ENCODE measurements around the gene ANTXRL. TPM values are rescaled to one million over a fixed set of nuclear protein-coding genes. Genes with fewer than 3 reads are reported as not detected.
"Not testable (repeated sequence)": the region's sequence is repeated elsewhere in the genome, so short reads cannot be mapped to it uniquely, and the experiment has no call there.

ANTXRL gene
- total RNA-seq, 1 donor: not detected

DNA sequence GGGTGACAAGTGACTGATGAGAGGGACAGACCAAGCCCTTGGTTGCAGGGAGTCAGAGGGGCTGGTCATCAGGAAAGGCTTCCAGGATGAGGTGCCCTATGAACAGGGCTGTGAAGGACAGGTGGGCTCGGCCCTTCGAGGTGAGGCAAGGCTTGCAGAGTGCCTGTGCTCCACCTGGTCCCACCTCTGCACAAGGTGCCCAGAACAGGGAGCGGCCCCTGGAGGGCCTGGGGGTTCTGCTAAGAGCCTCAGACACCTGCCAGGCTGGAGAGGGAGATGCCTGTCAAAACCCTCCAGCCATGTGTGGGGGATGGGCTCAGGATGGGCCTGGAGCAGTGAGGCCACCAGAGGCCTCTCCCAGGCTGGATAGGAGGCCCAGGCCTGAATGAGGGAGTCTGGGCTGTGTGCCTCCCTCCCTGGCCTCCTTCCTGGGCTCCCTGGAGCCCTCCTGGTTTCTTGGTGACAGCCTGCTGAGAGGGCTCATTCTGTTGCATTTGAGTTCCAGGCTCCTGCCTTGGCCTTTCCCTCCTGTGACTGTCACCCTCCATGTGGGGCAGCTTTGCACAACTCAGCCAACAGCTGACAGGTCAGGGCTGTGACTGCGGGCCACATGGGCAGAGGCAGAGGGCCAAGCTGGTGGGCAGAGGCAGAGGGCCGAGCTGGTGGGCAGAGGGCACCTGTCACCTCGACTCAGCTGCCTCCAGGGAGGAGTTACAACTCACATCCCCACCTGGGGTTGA is 21.1 kb upstream of the ANTXRL start:
- H3K9me3 ChIP-seq (ENCODE audit: low read depth, low read length); H3K27me3 ChIP-seq (ENCODE audit: insufficient read depth, low read length); H3K4me3 ChIP-seq (ENCODE audit: low read length): not testable (repeated sequence)
- peaks cover 24% of the 10 kb centered on the region for H3K4me1 ChIP-seq (ENCODE audit: insufficient read depth, low read length)

DNA sequence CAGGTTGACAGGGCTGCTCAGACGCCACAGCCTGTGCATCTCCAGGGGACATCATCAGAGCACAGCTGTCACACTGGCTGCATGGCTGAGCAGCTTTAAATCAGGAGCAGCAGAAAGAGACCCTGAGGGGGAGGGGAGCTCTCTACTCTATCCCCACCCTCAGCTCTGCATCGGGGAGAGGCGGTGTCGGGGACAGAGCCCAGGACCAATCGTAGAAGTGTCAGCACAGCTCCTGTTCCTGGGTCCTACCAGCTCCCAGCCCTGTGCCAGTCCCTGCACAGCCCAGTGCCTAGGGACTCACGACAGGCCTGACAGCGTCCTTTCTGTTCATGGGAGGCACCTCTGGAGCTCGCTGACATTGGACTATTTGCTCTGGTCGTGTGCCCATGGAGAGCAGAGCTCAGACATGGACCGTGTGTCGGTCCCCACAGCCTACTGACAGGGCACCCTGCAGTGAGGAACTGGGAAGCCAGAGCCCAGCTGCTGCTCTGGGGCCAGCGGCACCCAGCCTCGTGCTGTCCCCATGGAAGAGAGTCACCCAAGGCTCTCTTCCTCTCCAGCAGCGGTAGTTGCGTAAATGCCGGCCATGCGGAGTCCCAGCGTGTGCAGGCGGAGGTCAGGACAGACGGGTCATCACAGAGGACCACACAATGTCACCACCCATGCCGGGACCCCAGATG is 20.4 kb upstream of the ANTXRL start:
- Histone ChIP-seq H3K4me3 (ENCODE audit: low read length) (no peak overlapping the region), H3K9me3 (ENCODE audit: low read depth, low read length) (no peaks in the 10 kb centered on the region), H3K27me3 (ENCODE audit: insufficient read depth, low read length) (no peaks in the 10 kb centered on the region), H3K4me1 (ENCODE audit: insufficient read depth, low read length) (peaks cover 25% of the 10 kb centered on the region)

DNA sequence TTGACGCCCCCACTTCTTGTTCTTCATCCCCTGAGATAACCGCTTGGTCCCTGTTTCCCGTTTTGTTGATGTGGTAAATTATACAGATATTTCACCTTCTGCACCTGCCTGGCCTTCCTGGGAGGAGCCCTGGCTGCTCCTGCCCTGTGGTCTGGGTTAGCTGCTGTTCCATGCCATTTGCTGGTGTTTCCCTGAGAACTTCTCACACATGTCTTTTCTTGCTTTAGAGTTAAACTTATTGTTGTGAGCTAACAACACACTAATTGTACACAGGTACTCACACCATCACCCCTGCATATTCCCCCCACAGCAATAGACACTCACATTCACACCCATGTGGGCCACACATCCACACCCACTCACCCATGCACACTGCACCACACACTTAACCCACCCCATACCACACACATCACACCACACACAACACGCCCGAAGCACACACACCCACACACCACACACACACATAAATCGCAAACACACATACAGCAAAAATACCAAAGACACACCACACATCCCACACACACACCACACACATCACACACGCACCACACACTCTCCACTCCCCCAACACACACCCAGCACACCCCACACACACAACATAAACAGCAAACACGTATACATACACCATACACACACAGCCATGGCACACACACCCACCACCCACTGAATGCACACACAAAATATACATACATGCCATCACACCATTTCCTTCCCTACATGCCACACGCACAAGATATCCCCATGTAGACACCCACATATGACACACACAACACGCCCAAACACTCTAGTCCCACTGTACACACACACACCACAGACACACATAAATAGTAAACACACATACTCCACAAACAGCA is 19.4 kb upstream of the ANTXRL start:
- Histone ChIP-seq H3K4me1 (ENCODE audit: insufficient read depth, low read length) (peaks cover 28% of the 10 kb centered on the region), H3K27me3 (ENCODE audit: insufficient read depth, low read length) (no peaks in the 10 kb centered on the region), H3K4me3 (ENCODE audit: low read length) (no peak overlapping the region), H3K9me3 (ENCODE audit: low read depth, low read length) (no peaks in the 10 kb centered on the region)

DNA sequence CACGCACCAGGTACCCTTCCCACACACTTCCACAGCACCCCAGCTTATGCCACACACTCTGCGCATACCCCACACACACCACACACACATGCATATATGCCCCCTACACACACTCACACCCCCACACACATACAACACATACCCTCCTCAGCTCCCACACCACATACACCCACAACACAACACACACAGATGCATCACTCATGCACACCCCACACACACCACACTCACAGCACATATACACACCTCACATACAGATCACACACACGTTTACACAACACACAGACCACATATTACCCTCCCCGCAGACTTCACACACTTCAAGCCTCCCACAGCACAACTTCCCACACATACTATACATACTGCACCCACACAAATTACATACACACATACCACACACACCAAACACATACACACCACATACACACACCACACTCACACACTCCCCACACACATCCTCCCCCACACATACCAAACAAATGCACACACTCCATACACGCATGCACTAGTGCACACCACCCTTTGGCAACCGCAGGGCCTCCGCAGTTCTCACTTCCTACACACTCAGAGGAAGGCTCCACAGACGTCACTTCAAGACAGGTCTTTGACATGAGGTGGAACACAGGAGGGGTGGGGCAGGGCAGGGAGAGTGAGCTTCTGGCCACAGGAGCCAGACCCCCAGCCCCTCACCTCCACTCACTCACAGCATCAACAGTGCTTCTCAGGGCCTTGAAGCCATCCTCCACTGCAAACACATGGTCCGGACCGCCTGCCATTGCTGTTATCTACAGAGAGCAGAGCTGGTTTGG is 18.5 kb upstream of the ANTXRL start:
- Histone ChIP-seq H3K27me3 (ENCODE audit: insufficient read depth, low read length) (no peaks in the 10 kb centered on the region), H3K9me3 (ENCODE audit: low read depth, low read length) (no peaks in the 10 kb centered on the region), H3K4me1 (ENCODE audit: insufficient read depth, low read length) (peaks cover 28% of the 10 kb centered on the region), H3K4me3 (ENCODE audit: low read length) (peak overlapping the region; percentile 38)

DNA sequence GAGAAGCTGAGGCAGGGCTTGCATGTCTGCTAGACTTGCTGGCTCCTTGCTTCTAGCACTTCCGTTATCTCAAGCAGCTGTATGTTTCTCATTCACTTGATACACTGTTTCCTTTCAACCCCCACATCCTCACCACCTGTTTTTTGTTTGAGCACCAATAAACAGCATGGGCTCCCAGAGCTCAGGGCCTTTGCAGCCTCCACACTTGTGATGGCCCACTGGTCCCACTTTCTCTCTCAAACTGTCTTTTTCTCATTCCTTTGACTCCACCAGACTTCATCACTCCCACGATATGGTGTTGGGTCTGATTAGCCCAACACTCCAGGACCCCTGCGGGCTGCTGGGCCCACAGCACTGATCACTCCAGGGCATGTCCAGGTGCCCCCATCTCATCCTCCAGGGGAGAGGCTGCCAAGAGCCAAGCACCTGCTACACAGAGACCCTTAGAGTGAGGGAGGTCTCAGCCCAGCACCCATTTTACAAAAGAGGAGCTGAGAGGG is 17.2 kb upstream of the ANTXRL start:
- H3K27me3 ChIP-seq (ENCODE audit: insufficient read depth, low read length): not testable (repeated sequence)
- peak overlapping the region; percentile 38 for H3K4me3 ChIP-seq (ENCODE audit: low read length)
- H3K4me1 ChIP-seq (ENCODE audit: insufficient read depth, low read length): peaks cover 28% of the 10 kb centered on the region

DNA sequence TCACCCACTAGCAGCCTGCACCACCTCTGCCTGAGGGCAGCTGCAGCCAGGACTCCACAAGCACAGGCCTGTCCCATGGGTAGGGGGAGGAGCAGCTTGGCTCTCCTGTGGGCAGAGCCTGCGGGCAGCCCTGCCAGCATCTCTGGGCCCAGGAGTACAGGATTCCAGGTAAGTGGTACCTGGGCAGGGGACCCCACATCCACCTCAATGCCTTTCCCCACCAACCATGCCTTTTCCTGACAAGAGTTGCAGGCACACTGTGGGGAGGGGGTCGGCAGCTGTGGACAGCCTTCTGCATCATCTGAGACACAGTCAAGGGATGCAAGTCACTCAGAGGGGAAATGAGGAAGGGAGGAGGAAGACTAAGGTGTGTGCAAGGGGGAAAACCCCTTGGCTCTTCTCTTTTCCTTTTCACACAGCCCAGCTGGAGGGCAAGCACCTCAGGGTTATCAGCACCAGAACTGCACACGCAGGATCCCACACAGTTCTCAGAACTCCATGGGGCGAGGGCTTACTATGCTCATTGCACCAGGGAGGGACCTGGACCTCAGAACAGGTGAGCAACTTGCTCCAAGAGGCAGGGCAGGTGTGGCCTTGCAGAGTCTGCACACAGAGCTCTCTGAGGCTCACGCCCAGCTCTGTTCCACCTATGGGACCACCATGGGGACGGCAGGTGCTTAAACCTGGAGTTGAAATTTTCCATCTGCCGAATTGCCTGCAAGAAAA is 16.5 kb upstream of the ANTXRL start:
- Histone ChIP-seq H3K9me3 (ENCODE audit: low read depth, low read length) (no peaks in the 10 kb centered on the region), H3K27me3 (ENCODE audit: insufficient read depth, low read length) (no peaks in the 10 kb centered on the region), H3K4me3 (ENCODE audit: low read length) (no peak overlapping the region), H3K4me1 (ENCODE audit: insufficient read depth, low read length) (peaks cover 28% of the 10 kb centered on the region)

More for the DNA sequence above, 17.2 kb upstream of the ANTXRL start:
- not testable (repeated sequence) for H3K9me3 ChIP-seq (ENCODE audit: low read depth, low read length)

DNA sequence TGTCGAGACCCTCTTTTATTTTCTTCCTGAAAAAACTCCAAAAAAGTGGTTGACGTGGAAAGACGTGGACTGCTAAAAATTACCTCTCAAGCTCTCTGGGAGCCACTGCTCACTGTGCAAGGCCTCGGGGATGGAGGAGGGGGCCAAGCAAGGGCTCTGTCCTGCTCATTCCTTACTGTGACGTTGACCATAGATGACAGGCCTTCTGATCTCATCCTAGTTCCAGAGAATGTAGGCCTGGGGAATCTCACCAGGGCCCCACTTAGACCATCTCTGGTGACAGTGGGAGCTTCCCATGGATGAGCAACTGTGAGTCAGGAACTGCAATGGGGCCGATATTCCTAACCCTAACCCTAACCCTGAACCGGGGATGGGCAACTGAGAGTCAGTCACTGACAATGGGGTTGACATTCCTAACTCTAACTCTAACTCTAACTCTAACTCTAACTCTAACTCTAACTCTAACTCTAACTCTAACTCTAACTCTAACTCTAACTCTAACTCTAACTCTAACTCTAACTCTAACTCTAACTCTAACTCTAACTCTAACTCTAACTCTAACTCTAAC is 15.8 kb upstream of the ANTXRL start:
- H3K27me3 ChIP-seq (ENCODE audit: insufficient read depth, low read length); H3K9me3 ChIP-seq (ENCODE audit: low read depth, low read length); H3K4me3 ChIP-seq (ENCODE audit: low read length): not testable (repeated sequence)
- H3K4me1 ChIP-seq (ENCODE audit: insufficient read depth, low read length): peaks cover 28% of the 10 kb centered on the region

DNA sequence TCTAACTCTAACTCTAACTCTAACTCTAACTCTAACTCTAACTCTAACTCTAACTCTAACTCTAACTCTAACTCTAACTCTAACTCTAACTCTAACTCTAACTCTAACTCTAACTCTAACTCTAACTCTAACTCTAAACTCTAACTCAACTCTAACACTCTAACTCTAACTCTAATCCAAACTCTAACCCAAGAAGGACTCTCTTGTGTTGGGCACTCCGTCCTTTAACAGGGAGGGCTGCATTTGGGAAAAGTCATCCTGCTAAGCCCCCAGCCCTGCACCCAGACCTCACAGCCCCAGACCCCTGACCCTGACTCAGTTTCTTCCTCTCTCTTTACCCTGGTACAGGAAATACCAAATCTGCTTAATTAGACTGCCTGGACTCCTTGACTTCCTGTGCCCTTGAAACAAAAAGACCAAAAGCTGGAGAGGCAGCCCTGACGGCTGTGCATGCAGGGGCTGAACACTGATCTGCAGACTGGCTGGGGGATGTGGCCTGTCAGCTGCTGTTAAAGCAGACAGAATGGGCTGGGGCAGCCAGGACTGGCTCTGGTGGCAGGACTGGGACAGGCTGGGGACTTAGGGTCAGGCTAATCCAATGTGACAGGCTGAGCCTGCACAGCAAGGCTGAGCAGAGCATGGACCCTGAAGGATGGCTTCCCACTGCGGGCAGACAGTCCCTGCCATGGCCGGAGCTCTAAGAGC is 14.8 kb upstream of the ANTXRL start:
- H3K4me3 ChIP-seq (ENCODE audit: low read length); H3K27me3 ChIP-seq (ENCODE audit: insufficient read depth, low read length); H3K9me3 ChIP-seq (ENCODE audit: low read depth, low read length): not testable (repeated sequence)
- peaks cover 21% of the 10 kb centered on the region for H3K4me1 ChIP-seq (ENCODE audit: insufficient read depth, low read length)

DNA sequence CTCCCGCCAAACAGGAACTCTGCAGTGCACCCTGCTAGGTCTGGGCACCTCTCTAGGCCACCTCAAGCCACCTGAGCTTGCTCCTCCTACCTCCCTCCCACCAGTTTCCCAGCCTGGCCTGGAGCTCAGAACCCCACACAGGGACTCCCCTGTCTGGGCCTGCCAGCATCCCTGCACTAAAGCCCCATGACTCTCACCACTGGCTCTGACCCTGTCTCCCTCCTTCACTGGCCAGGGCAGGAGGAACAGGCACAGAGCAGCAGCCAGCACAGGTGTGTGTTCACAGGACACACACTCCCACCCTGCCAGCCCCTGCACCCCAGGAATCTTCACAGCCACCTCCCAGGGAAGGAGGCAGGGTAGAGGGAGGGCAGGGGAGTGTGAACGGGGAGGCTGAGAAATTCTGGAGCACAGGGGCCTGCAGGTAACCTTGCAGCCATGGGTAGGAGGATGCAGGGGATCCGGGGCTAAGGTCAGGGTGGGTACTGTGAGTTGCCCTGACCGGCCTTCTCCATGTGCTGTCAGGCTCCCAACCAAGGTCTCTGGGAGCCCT is 13.9 kb upstream of the ANTXRL start:
- H3K4me3 ChIP-seq (ENCODE audit: low read length): no peak overlapping the region
- H3K4me1 ChIP-seq (ENCODE audit: insufficient read depth, low read length): peaks cover 14% of the 10 kb centered on the region
- no peaks in the 10 kb centered on the region for H3K9me3 ChIP-seq (ENCODE audit: low read depth, low read length)

DNA sequence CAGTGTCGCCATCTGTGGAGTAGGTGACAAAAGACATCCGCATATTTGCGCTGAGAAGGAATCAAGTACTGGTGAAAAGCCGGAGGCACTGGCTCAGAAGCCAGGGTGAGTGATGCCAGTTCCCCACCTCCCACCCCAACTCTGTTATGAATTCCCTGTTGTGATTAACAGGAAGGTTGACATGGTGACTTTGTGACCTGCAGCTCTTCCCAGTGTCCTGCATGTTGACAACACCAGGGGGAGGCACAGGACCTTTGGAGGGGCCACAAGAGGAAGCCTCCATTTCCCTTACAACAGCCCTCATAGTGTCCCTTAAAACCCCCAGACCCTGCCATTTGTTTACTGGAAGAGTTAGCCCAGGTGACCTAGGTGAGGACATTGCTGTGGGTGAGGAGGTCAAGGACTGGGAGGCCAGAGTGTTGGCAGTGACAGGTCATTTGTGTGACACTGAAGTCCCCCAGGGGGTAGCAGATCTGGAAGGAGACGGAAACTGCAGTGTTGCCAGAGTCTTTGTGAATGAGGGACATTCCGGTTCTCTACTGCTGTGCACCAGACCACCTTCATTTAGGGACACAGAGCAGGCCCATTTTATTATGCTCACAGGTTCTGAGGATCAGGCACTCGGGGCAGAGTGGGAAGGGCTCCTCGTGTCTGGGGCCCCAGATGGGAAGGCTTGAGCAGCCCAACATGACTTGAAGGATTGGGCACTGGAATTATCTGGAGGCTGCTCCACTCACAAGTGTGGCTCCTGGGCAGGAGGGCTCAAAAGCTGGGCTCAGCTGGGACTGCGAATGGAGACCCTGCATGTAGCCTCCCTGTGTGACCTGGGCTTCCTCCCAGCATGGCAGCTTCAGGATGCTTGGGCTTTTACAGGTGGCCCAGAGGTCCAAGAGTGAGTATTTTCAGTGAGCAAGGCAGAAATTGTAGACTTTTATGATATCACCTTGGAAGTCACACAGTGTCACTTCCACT is 13.0 kb upstream of the ANTXRL start:
- no peaks in the 10 kb centered on the region for H3K27me3 ChIP-seq (ENCODE audit: insufficient read depth, low read length)
- no peaks in the 10 kb centered on the region for H3K9me3 ChIP-seq (ENCODE audit: low read depth, low read length)
- peaks cover 14% of the 10 kb centered on the region for H3K4me1 ChIP-seq (ENCODE audit: insufficient read depth, low read length)
- H3K4me3 ChIP-seq (ENCODE audit: low read length): no peak overlapping the region

More for the DNA sequence above, 13.9 kb upstream of the ANTXRL start:
- H3K27me3 ChIP-seq (ENCODE audit: insufficient read depth, low read length): no peaks in the 10 kb centered on the region

DNA sequence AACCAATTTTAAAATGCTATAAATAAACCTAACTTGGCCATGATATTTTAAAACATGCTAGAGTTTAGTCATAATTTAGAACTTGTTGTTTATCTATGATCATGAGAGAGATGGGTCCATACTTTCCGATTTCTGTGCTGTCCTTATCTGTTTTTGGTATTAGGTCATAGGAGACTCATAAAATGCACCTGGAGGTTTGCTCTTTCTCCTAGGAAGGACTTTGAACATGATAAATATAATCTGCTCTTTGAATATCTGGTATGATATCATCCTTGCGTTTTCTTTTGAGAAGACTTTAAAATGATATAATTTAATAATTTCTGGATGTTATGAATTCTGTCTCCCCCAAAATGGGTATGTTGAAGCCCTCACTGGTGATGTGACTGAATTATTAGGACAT is 9.0 kb upstream of the ANTXRL start:
- no peaks in the 10 kb centered on the region for H3K9me3 ChIP-seq (ENCODE audit: low read depth, low read length)
- H3K27me3 ChIP-seq (ENCODE audit: insufficient read depth, low read length): peaks cover 4% of the 10 kb centered on the region
- H3K4me3 ChIP-seq (ENCODE audit: low read length): no peak overlapping the region
- H3K4me1 ChIP-seq (ENCODE audit: insufficient read depth, low read length): peaks cover 5% of the 10 kb centered on the region

DNA sequence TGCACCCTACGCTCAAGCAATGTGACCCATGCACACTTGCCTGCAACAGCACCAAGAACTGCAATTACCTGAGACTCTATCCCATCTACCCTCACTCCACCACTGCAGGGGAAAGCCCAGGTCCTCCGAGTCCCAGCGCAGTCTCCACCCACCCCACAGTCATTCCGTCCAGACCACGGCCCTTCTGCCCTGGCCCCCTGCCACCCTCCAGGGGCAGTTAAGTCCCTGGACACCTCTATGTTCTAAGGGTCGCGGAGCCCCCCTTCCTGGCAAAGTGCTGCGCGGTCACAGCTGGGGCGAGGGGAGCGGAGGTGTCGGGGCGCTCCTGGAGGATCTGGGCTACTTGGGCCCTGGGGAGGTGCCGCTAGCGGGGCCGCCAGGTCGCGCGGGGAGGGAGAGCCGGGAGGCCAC is 4.4 kb upstream of the ANTXRL start:
- not testable (repeated sequence) for H3K9me3 ChIP-seq (ENCODE audit: low read depth, low read length); H3K27me3 ChIP-seq (ENCODE audit: insufficient read depth, low read length)
- peaks cover 30% of the 10 kb centered on the region for H3K4me1 ChIP-seq (ENCODE audit: insufficient read depth, low read length)
- H3K4me3 ChIP-seq (ENCODE audit: low read length): peak overlapping the region; percentile 30
